T-helper 1 cell treated with Interleukin-12 subunit alpha and Interleukin-12 subunit beta and Interleukin-4 antibody, amounts not matched to agents 30 ng/mL and 1 ng/mL, for 36 hours (primary cell): ENCODE data around the gene WHAMM. TPM values are rescaled to one million over a fixed set of nuclear protein-coding genes. Genes with fewer than 3 reads are reported as not detected.

ENCODE experiments used
- intact Hi-C: fragments of 100-400 bp; cut with micrococcal nuclease; formaldehyde crosslinking; loops from one replicate; pipeline ENCODE4 v1.15.1; 2024
- total RNA-seq: library from RNA; stranded (reverse); gene quantifications from 2 replicates; pipeline ENCODE4 v1.2.3, GENCODE V29; 2022

WHAMM gene
- total RNA-seq, 1 donor from 2014 or later: 13.4 TPM

DNA sequence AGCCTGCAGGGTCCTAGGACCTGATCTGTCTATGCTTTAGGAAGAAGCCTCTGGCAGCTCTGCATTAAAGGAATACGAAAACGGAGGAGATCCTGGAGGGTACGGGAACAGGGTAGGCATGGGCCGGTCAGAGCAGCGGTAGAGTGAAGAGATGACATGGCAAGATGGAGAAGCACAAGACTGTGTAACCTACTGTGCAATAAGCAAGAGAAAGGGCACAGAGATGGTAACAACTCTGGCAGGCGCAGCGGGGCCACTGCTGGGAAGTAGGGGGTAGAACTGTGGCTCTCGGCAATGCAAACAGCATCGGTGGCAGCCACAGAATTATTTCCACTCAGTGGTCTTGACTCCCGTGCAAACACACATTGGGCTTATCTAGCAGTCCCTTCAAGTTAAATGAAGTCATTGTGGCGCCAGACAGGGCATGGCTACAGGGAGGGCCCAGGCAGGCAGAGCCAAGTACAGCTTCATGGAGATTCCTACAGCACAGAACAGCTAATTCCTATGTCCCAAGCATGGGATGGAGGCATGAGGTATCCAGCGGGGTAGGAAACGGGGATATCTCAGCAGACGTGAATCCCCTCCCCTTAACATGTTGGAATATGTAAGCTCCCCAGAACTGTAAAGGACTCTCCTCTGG is 28.8 kb downstream of the WHAMM start:
- intact Hi-C loops: no loop called here

GRCh38 chr15:82839136-82839535 is 29.7 kb downstream of the WHAMM start:
- intact Hi-C loops: no loop called here

GRCh38 chr15:82840166-82840565 is 30.7 kb downstream of the WHAMM start:
- intact Hi-C loops: no loop called here

DNA sequence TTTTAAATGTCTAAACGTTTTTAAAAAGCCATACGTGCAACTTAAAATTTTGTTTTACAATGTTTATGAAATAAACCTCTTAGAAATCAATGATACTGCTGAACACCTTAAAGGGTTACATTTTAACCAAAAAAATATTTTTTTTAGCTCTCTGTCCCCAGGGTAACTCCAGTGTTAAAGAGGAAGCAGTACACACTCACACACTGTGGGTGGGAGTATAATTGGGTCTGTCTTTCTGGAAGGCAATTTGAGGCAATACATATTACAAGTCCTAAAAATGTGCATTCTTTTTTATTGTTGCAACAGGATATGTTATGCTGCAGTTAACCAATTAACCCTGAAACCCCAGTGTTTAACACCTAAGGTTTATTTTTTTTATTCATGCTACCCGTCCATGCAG is 34.1 kb downstream of the WHAMM start:
- intact Hi-C loops: no loop called here

DNA sequence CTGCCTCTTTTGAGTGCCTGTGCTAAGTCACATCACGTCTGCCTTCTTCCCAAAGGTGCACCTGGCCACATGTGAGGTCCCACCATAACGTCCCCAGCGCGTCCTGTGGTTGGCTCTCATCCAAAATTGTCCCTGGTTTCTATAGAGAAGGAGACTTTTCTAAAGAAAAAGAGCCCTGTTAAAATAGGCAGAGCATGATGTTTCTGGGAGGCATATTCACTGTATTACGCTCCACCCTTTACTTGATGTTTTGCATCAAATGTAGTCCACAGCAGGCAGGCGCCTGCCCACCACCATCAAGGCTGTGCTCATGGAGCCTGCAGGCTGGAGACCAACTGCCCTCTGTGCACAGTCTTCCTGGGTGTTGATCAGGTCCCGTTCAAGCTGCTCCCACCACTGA is 36.3 kb downstream of the WHAMM start:
- intact Hi-C loops: no loop called here

GRCh38 chr15:82846621-82847020 is 37.2 kb downstream of the WHAMM start:
- intact Hi-C loops: no loop called here

- intact Hi-C loops: no loop called here
Measured at GRCh38 chr15:82847703-82848102, 38.3 kb downstream of the WHAMM start.

GRCh38 chr15:82848241-82848993 is 39.0 kb downstream of the WHAMM start:
- intact Hi-C loops: no loop called here

GRCh38 chr15:82849556-82850512 is 40.4 kb downstream of the WHAMM start:
- intact Hi-C loops: loop anchor here (1.0 kb wide), 2 partner anchors 136 to 150 kb away; partner anchors contain the start of gene RAMAC

GRCh38 chr15:82850731-82851130 is 41.3 kb downstream of the WHAMM start:
- intact Hi-C loops: no loop called here

DNA sequence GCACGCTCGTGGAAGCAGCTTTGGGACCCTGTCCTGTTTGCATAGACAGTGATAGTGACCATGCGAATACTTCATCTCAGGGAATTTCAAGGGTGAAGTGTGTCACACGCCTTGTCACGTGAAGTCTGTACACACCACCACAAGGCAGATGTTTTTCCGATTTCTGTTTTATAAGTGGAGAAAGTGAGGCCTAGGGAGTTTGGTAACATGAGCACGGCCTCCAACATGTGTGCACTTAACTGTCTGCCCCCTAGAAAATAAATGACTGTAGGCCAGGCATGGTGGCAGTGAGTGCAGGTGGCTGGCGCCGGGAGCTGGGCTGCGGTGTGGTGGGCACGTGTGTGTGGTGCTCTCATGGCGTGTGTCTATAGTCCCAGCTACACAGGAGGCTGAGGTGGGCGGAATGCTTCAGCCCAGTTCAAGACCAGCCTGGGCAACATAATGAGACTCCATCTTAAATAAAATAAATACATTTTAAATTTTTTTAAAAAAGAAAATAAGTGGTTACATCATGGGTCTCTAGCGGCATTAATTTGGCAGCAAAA is 42.0 kb downstream of the WHAMM start:
- intact Hi-C loops: no loop called here

GRCh38 chr15:82851981-82852511 is 42.6 kb downstream of the WHAMM start:
- intact Hi-C loops: no loop called here

DNA sequence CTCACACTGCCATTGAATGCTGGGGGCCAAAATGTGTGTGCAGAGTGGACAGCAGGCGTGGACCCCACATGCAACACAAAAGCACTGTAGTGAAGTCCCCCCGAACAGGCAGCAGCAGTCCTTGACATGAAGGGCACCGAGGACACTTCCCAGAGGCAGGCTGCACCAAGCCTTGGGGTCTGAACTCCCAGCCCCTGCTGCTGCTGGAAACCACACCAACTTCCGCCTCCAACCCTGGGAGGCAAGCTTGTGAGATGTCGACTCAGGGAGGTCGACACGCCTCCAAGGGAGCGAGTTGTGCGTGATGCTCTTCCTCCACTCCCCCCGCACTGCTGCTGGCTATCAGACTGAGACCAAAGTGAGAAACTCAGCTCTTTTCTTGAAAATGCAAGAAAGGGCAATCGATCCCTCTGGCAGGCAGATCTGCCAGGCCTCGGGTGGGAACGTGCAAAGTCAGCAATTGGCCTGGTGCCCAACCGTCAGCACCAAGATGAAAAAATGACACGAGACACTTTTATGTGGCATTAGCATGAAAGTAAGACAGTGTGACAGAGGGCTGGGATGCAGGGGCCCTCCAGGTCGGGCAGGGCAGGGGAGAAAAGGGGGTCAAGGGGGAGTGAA is 43.6 kb downstream of the WHAMM start:
- intact Hi-C loops: no loop called here

DNA sequence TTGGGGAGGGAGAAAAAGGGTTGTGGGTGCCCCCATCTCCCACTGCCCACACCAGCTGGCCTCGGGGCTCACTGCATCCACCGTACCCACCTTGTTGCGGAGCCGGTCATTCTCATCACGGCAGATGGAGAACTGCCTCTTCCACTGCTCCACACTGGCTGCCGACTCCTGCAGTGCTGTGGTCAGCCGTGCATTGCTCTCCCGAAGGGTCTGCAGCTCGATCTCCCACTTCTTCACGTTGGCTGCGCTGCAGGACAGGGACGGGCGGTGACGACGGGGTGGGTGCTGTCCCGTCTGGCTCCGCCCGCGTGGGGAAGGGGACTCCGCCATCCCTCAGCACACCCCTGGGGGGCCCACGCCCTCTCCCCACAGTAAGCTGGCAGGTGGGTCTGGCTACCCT is 45.1 kb downstream of the WHAMM start:
- intact Hi-C loops: no loop called here

- intact Hi-C loops: no loop called here
Measured at GRCh38 chr15:82855286-82856100, 46.1 kb downstream of the WHAMM start.

DNA sequence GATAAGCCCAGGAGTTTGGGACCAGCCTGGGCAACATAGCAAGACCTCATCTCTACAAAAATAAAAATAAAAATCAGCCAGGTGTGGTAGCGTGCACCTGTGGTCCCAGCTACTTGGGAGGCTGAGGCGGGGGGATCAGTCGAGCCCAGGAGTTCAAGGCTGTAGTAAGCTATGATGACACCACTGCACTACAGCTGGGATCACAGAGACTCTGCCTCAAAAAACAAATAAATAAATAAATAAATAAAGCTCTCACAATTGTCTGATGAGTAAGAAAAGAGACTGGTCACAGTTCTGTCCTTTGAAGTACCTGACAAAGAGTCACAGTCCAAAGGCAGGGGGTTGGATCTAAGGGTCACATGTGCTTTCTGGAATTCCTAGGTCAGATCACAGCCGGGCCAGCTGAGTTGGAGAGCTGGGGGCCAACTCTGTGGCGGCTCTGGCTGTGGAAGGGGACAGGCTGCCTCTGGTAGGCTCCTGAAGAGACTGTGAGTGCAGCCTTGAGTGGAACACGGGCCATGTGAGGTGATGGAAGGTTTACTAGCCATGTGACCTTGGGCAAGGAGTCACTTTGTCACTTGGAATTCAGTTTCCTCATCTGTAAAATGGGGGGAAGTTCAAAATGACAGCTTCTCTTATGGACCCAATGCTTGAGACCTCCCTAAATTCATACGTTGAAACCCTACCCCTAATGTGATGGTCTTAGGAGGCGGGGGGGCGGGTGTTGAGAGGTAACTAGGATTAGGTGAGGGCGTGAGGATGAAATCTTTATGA is 47.2 kb downstream of the WHAMM start:
- intact Hi-C loops: no loop called here

- intact Hi-C loops: no loop called here
Measured at GRCh38 chr15:82858932-82859331, 49.5 kb downstream of the WHAMM start.

DNA sequence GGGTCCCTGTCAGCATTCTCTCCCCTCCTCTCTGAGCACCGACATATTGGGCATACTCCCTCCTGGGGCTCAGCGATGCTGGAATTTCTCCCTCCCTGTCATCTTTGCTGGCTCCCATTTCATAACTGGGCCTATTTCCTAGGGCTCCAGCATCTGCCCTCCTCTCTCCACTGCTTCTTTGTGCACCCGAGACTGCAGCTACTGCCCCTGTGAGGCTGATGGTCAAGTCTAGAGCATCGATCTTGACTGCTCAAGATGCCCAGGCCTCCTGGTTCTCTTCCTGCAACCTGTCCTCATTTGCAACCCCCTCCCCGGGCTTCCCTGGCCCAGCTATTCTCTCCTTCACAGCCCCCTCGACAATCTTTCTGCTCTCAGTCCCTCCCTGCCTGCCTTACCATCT is 53.5 kb downstream of the WHAMM start:
- intact Hi-C loops: no loop called here

DNA sequence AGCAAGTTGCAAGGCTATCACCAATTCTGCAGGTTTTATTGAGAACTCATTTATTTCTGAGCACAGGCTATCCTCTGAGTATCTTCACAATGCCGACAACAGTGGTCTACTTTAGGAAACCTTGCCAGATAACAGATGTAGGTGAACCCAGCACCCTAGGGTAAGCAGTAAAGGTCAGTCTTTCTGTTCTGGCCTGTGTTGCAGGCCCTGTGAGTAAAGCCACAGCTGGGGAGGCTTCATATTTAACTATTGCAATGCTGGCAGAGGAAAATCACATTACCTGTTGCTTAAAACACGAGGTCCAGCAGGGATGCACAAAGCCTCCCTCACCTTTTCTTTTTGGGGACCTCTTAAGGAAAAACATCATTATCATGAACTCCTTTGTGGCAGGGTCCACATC is 55.5 kb downstream of the WHAMM start:
- intact Hi-C loops: no loop called here
